ENCODE measurements around the gene DACT2.

- TF ChIP-seq TAF1 (IDR thresholded peaks at IDR 0.05; ENCODE audit: low read depth, low read length) (no peak), POLR2AphosphoS5 (IDR thresholded peaks at IDR 0.05; ENCODE audit: low read depth, low read length) (no peak)
Measured at GRCh38 chr6:168309997-168310396, 9.6 kb downstream of the DACT2 start.

Measured in GM12891 (cell line).